Brain pericyte (primary cell): ENCODE measurements around the gene NAPA.
A peak's percentile ranks its signal among the peaks of the same experiment; 100 is the strongest.
"Not testable (repeated sequence)": the region's sequence is repeated elsewhere in the genome, so short reads cannot be mapped to it uniquely, and the experiment has no call there.

Experiments used
- DNase-seq: peaks from one replicate; pipeline ENCODE4 v3.0.0-alpha.2; 2012; ENCODE audit warnings: low read depth, low spot score

The NAPA gene

DNA sequence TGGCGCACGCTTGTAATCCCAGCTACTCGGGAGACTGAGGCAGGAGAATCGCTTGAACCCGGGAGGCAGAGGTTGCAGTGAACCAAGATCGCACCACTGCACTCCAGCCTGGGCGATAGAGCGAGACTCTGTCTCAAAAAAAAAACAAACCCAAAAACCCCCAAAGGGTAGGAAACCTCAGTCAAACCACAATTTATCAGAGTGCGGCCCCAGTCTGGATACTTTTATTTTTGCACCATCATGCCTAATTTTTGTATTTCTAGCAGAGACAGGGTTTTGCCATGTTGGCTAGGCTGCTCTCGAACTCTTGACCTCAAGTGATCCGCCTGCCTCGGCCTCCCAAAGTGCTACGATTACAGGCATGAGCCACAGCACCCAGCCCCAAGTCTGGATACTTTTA is 28.6 kb downstream of the NAPA start:
- DNase-seq, result not testable (repeated sequence)

- DNase-seq, result no peak
Observed at GRCh38 chr19:47485210-47485609, 29.7 kb downstream of the NAPA start.

- peak; percentile 65 for DNase-seq
Observed at GRCh38 chr19:47483800-47484690, 30.8 kb downstream of the NAPA start, which contains the start of gene KPTN. Gene KPTN, minus strand, starts transcription at chr19:47484219. Its CDS starts 59 bp downstream, at chr19:47484160.

DNA sequence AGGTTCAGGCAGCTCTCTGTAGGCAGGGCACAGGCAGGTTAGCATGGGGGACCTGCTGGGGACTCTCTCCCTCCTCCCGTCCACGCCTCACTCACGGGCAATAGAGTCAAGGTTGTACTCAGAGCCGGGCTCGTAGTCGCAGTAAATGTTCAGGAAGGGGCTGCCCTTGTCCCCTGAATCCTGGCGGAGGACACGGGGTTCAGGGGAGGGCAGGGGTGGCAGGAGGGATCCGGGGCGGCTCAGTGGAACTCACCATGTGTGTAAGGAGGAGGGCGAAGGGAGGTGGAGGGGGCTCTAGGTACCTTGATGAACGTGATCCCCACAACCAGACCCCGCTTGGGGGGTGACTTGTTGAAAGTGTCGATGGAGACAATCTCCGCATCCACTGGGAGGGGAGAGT is 31.7 kb downstream of the NAPA start:
- no peak for DNase-seq

GRCh38 chr19:47481460-47482052 is 33.3 kb downstream of the NAPA start:
- no peak for DNase-seq

DNA sequence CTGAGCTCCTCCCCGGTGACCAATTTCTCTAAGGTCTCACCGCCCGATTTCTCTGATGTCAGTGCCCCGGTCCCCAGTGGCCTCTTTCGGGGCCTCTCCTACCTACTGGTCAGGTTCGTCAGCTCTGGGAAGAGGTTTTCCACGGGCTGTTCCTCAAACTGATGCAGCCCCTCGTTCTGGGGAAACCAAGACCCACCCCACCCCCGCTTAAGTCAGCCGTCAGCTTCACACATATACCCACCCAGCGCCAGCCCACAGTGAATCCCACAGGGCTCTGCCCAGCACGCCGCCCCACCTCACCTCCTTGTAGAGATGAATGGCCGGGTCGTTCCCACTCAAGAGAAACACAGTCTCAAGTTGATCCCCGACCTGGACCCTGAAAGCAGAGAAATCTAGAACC is 34.2 kb downstream of the NAPA start:
- no peak for DNase-seq

- DNase-seq, result no peak
Observed at GRCh38 chr19:47479701-47480503, 35.0 kb downstream of the NAPA start.

DNA sequence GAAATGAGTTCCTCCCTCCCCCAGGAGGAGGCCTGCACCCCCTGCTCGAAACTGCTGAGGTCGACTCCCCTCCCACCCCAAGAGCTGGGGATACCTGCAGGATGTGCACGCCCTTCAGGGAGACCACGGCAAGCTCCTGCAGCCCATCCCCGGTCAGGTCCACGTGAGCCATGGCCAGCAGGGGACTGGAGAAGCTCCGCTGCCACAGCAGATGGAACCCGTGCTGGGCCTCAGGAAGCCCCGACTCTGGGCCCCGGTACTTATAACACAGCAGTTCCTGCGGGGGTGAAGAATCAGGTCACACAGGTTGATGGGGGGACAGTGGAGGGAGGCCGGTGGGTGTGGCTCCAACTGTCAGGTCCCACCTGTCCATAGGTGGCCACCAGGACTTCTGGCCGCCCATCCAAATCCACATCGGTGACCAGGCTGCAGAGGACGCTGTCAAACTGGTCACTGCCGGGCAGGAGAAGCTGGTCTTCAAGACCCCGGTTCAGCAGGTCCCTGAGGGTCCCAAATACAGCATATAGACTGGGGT is 38.4 kb downstream of the NAPA start:
- no peak for DNase-seq

DNA sequence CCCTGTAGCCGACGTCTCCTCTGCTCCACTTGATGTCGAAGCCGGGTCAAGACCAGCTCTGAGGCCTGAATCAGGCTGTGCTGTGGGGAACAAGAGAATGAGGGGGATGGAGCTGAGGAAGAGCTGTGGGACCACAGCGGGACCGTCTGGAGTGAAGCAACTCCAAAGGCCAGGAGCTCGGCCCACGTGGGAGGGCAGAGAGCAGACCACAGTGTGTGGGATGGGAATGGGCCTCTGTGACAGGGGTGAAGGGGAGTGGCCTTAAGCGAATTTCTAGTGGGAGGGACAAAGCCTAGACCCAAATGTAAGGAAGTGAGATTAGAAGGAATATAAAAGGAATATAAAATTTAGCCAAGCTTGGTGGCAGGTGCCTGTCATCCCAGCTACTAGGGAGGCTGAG is 39.4 kb downstream of the NAPA start:
- DNase-seq, result no peak

DNA sequence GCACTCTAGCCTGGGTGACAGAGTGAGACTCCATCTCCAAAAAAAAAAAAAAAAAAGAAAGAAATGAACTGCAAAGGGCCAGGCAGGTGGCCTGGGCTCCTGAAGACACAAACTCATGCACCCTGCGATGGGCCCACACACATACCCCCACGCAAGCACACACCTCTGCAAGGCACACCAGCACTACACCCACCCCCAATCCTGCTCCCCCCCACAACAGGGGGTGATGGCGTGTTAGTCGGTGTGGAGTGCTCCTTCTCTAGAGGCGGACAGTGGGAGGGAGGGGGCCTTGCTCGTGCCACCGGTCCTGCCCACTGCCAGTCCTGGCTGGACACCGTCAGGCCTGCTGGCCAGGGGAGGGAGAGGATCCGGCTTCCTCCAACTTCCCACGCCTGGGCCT is 41.5 kb downstream of the NAPA start:
- DNase-seq, result no peak

GRCh38 chr19:47471733-47472457 is 43.0 kb downstream of the NAPA start, which contains the start of gene SLC8A2:
Gene SLC8A2, minus strand, starts transcription at chr19:47471893. Its CDS starts 5,490 bp downstream, at chr19:47466403.
- DNase-seq, result peak; percentile 20

- no peak for DNase-seq
Observed at GRCh38 chr19:47471381-47471732, 43.5 kb downstream of the NAPA start.

DNA sequence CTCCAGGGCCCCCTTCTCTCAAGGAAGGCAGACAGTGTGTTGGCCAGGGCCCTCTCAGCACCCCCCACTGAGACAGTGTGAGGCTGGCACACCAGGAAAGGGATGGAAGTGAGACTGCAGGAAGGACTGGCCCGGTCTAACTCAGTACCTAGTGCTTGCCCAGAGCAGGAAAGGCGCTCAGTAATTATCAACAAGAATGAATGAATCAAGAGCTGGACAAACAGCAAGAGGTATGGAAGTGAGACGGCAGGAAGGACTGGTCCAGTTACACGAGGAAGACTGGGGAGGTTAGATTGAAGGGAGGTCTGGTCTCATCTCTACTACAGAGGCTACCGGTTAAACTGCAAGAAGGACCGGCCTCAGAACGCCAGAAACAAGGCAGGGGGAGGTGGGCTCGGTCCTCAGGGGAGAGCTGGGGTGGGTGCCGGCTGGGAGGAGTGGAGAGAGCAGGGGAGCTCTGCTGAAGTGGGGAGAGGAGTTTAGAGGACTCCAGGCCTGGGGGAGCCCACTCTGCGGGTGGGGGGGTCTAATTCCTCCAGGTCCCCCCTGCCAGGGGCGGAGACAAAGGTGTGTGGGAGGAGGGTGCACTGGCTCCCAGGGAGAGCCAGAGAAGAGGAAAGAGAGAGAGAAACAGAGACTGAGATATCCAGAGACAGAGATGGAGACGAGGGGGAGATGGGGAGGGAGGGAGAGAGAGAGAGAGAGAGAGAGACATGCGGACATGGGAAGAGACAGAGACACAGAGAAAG is 44.2 kb downstream of the NAPA start:
- DNase-seq, result no peak

- DNase-seq, result no peak
Observed at GRCh38 chr19:47469719-47470118, 45.1 kb downstream of the NAPA start.

DNA sequence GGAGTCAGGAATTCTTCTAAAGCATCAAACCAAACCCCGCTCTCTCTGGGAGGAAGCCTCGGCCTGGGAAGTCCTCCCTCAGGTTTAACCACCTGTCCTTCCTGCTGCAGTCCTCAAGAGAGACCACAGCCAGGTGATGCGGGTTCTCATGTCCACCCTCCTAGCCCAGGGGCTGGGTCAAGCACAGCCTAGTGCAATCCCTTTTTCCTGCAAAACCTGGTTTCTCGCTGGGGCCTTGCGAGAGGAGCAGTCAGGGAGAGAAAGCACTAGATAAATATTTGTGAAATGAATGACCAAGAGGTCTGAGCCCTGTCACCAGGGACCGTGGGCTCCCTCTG is 45.5 kb downstream of the NAPA start:
- DNase-seq, result no peak

DNA sequence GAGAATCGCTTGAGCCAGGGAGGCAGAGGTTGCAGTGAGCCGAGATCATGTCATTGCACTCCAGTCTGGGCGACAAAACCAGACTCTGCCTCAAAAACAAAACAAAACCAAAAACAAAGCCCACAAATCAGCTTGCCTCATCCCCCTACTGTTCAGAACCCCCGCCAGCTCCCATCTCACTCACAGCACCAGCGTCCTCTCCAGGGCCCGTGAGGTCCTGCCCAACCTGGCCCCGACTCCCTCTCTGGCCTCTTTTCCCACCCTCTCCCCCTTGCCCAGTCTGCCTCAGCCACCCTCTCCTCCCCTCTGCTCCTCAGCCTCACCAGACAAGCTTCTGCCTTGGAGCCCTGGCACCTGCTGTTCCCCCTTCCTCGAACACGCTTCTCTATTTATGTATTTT is 46.9 kb downstream of the NAPA start:
- DNase-seq, result no peak

GRCh38 chr19:47465957-47466356 is 48.9 kb downstream of the NAPA start:
- no peak for DNase-seq

GRCh38 chr19:47464675-47465419 is 50.0 kb downstream of the NAPA start:
- DNase-seq, result no peak

DNA sequence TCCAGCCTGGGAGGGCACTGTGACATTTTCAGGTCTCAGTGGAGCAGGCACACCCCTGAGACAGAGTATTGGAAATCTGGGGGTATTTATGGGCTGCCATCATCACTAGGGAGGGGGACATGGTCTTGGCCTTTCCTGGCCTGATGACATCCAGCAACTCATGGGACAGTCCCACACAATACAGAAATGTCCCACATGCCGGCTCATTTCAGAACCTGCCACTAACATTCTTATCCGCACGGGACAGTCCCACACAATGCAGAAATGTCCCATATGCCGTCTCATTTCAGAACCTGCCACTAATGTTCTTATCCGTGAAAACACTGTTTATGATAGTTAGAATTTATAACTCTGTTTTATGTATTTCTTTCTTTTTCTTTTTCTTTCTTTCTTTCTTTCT is 53.0 kb downstream of the NAPA start:
- DNase-seq, result no peak

DNA sequence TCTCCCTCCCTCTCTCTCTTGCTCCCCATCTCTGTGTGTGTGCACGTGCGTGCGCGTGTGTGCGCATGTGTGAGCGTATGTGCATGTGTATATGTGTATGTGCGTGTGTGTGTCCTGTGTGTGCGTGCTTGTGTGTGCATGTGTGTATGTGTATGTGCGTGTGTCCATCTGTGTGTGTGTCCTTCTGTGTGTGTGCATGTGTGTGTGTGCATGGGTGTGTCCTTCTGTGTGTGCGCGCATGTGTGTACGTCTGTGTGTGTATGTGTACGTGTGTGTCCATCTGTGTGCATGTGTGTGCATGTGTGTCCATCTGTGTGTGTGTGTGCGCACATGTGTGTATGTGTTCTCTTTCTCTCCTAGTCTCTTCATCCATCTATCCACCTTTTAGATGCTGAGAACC is 55.4 kb downstream of the NAPA start:
- no peak for DNase-seq
